SK-N-MC (cell line): ENCODE results near the gene TSPAN12.

Source experiments
- EZH2 ChIP-seq: fragments of 200-600 bp; sonication (generic); IDR thresholded peaks from one replicate; pipeline ENCODE4 v1.6.1; 2017; ENCODE audit warnings: antibody characterized with exemption
- FOXP2 ChIP-seq: optimal IDR thresholded peaks from 2 replicates; pipeline ENCODE3; 2011; ENCODE audit warnings: mild to moderate bottlenecking, moderate library complexity; ENCODE audit not compliant: insufficient read depth; ENCODE audit errors: extremely low read length, control extremely low read depth
- POLR2AphosphoS5 ChIP-seq: IDR thresholded peaks from 2 replicates; pipeline ENCODE4 v1.6.1; 2012; ENCODE audit warnings: mild to moderate bottlenecking, low read depth, low read length, borderline replicate concordance

DNA sequence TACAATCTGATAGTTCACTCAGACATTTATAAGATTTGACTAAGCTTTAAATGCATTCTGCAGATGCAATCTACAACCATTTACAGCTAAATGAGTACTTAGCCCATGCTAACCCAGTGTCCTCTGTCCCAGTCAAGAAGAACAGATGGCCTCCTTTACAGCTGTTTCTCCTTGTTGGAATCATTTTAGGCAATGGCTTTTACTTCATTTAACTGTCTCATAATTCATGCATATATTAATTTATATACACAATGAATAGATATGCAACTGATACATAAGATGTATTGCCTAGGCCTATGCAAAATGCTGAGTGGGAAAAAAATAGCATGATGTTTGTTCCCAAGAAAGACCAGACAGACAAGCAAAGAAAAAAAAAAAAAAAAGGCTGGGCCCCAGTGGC lies 82.2 kb downstream of the TSPAN12 start:
- TF ChIP-seq POLR2AphosphoS5 (no peak), EZH2 (no peak), FOXP2 (no peak)
